GM12874 (cell line): ENCODE results near the gene CROCC.

ENCODE experiments used
- CTCF ChIP-seq: IDR thresholded peaks from 2 replicates; pipeline ENCODE4 v1.5.1; 2011; ENCODE audit warnings: low read depth, mild to moderate bottlenecking, control low read depth, low read length, moderate library complexity; ENCODE audit not compliant: insufficient read depth

The CROCC gene

DNA sequence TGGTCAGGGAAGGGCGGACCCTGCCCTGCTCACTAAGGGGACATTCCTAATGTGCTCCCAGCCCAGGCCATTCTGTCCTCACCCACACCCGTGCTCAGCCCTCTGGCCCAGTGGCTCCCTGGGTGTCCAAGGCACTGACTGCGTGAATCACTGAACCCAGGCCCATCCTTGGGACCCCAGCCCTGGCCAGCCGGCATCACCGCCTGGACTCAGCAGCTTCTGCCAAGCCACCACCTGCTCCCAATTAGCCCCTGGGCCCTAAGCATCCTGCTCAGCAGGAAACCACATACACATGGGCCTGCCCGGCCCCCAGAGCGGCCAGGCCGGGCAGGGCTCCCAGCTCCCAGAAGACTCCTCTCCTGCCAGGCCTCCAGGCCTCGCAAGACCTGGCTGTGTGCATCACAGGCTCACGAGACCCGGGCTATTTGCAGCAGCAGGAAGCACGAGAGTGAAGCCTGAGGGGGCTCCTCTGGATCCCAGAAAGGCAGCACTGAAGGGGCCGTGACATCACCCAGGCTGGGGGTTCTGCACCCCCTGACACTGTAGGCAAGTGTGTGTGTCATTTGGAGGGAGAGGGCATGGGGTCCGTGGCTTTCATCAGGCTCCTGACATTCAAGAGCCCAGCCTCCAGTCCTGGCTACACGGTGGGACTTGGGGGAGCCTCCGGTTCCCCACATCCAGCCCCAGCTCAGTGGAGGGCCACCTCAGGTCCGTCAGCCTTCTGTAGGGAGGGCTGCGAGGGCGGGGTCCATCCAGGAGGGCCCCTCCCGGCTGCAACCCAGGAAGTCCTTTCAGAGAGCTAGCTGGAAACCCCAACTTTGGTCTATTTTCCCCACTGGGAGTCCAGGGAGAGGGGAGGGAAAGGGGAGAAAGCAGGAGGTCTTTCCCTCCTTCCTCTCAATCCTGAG is 57.1 kb downstream of the CROCC start:
- no peak for TF ChIP-seq CTCF

GRCh38 chr1:16979475-16980327 is 58.0 kb downstream of the CROCC start:
- TF ChIP-seq CTCF = no peak

DNA sequence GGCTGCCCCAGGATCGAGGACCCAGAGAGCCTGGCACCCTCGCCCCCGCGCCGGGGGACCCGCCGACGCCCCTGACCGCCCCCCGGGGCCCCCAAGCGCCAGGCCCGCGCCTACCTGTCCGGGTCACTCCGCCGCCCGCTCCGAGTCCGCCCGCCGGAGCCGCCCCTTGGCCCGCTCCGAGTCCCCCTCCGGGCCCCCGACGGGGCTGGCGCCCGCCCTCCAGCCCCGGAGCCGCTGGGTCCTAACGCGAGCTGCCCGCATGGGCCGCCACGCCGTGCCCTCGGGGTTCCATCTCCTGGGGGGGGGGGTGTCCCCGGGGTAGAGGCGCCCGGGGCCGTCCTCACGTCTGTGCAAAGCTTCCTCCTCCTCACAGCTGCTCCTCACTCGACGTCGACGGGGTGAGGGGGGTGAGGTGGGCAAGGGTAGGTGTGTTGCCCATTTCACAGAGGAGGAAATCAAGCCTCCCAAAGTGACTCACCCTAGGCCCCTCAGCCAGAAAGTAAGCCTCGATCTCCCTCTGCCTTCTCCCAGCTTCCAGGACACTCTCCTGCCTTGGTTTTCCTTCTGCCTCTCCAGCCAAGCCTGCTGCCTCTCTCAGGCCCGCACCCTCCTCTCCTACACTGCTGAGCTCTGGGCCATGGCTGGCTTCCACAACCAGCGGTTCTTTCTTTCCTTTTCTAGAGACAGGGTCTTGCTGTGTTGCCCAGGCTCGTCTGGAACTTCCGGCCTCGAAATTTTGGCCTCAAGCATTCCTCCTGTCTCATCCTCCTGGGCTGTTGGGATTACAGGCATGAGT is 58.9 kb downstream of the CROCC start, which contains the start of gene MFAP2:
Gene MFAP2 (minus strand): TSS at position 148 of the 796 bp plus-strand sequence. CDS start 2,347 bp downstream, outside the sequence.
- TF ChIP-seq CTCF = no peak

DNA sequence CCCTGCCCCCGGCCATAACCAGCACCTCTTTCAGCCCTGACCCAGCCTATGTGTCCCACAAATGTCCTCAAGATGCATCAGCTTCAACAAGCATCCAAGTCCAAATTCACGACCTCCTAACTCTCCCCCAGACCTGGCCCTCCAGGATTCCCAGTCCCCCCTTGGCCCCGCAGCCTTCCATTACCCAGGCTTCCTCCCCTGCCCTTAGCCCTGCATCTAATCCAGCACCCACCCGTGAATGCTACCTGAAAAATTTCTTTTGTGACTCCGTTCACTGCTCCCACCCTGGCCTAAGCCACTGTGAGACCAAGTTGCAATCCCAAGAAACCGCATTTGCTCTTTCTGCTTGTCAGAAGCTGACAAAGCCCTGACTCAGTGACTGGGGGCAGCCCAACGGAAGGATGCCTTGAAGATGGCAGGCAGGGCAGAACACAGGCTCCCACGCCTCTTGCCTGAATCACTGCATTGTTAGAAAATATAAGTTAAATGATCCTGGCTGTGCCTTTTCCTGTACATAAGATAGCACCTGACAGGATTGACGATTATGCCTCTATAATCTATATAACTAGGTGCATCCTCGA is 59.6 kb downstream of the CROCC start:
- no peak for TF ChIP-seq CTCF

DNA sequence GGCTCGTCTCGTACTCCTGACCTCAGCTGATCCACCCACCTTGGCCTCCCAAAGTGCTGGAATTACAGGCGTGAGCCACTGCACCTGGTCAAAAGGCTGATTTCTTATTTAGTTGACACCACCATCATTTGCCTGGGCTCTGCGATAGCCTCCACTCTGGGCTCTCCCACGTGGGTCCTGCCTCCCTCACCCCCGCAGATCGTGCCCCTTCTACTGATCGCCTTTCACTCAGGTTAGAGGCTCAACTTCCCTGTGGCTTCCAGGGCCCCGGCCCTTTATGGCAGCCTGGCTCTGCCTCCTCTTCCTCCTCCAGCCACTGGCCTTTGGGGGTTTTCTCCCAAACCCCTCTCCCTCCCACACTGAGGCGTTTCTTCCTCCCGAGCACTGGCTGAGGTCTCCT is 61.2 kb downstream of the CROCC start:
- no peak for TF ChIP-seq CTCF

DNA sequence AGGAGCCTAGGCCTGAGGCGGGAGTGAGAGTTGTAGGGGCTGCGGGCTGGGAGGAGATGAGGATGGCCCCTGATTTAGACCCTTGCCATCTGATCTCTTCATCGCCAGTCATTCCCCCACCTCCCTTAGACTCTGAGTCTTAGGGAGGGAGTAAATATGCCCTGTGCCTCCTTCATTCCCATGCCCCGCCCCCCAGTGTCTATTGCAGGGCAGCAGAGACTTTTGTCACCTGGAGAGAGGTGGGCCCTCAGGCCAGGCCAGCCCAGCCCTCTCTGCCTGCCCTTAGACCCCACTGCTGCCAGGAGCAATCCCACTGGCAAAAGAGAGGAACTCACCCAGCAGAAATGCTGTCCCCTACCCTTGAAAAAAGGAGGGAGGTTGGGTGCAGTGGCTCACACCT is 61.9 kb downstream of the CROCC start:
- no peak for TF ChIP-seq CTCF
